Thyroid gland (tissue), 4 donors: ENCODE measurements around the gene PM20D1. TPM values are rescaled to one million over a fixed set of nuclear protein-coding genes. Genes with fewer than 3 reads are reported as not detected.
A peak's percentile ranks its signal among the peaks of the same experiment; 100 is the strongest.

Experiments
- DNase-seq, 2 donors: peaks; one replicate each; pipeline ENCODE4 v3.0.0-alpha.2; 2019
- H3K27ac ChIP-seq, 3 donors: fragments of 200-600 bp; sonication (generic); 1 replicate in 2 of 3; 2 replicates in 1 of 3; pipeline ENCODE4 v1.5.1; 2016 to 2019; ENCODE audit warnings: mild to moderate bottlenecking in 1 of 3, moderate library complexity in 1 of 3
- H3K27me3 ChIP-seq: fragments of 200-600 bp; sonication (generic); one replicate; pipeline ENCODE4 v1.5.1; 2019
- H3K36me3 ChIP-seq, 2 donors: fragments of 200-600 bp; sonication (generic); one replicate each; pipeline ENCODE4 v1.5.1; 2016 to 2019
- H3K4me1 ChIP-seq, 2 donors: fragments of 200-600 bp; sonication (generic); one replicate each; pipeline ENCODE4 v1.5.1; 2017 to 2019
- H3K4me3 ChIP-seq, 3 donors: fragments of 200-600 bp; sonication (generic); replicated peaks in 1 of 3; 1 replicate in 2 of 3; 2 replicates in 1 of 3; pipeline ENCODE4 v1.5.1; 2016; ENCODE audit warnings: mild to moderate bottlenecking in 1 of 3
- H3K9me3 ChIP-seq: fragments of 200-600 bp; sonication (generic); one replicate; pipeline ENCODE4 v1.5.1; 2017
- POLR2A ChIP-seq, 2 donors: fragments of 450-650 bp; IDR thresholded peaks; one replicate each; pipeline ENCODE4 v1.6.1; 2017; ENCODE audit warnings: antibody characterized with exemption in 2 of 2, mild to moderate bottlenecking in 2 of 2, moderate library complexity in 1 of 2
- WGBS, 2 donors: methylation state at CpG; one replicate each; pipeline ENCODE4 v1.1.5; 2017; 5-methylcytosine and 5-hydroxymethylcytosine counted together
- intact Hi-C: fragments of 100-400 bp; cut with DNase I; formaldehyde crosslinking; loops from one replicate; pipeline ENCODE4 v1.15.1; 2023
- total RNA-seq, 4 donors: library from RNA; depleted of rRNA; stranded (reverse); fragments of >200 nt; gene quantifications; one replicate each; pipeline ENCODE4 v1.2.3, GENCODE V29; 2016
- TF ChIP-seq, protein P1 (sequence below), 6 experiments: fragments of 200-600 bp in 3 of 6; fragments of 450-650 bp in 3 of 6; sonication (generic) in 3 of 6; IDR thresholded peaks; one replicate each; pipeline ENCODE4 v1.5.1; 2016 to 2019; ENCODE audit warnings: antibody characterized with exemption in 6 of 6, mild to moderate bottlenecking in 2 of 6, inconsistent platforms in 1 of 6, moderate library complexity in 1 of 6

Gene PM20D1
- total RNA-seq, 4 donors from 2014 or later, result 0.50 to 0.81 (median 0.68) TPM

DNA sequence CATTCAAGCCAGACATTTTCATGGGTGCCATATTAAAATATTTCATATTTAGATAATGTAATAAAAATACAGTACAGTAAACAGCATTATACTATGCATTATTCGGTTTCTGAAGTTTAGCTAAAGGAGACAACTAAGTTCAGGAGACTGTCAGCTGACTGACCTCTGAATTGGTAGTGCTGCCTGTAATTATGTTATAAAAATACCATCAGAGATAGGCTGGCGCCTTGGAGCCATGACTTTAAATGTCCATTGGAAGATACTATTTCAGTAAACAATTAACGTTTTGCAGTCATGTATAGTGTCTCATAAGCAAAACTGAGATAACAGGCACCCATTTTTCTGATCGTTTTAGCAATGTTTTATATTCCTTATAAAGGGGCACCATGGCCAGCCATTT lies 63.3 kb downstream of the PM20D1 start:
- DNase-seq, result no peak
- WGBS, 2 donors, result 69% methylated on average over 4 of the region's 4 CpGs

DNA sequence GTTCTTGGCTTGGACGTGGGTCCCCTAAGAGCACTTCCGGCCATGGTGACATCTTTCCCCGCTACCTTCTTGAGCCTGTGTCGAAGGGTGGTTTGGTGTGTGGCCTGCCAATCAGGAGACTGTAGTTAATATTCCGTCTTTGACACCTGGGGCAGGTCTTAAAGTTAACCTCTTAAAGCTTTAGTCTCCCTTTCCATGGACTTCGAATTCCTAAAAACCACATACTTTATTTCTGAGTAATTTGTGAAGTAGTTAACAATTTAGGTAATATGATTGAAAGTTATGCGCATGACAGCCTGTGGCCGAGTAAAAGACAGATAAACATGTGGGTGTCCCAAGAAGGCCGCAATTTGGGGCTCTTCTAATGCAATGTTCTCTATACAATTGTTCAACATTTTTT lies 64.5 kb downstream of the PM20D1 start:
- no peaks in the 10 kb centered on the region for H3K9me3 ChIP-seq
- H3K27me3 ChIP-seq, result no peaks in the 10 kb centered on the region
- peaks cover 0 to 4% of the 10 kb centered on the region in 2 donors for H3K36me3 ChIP-seq
- 95% methylated on average over 9 of the region's 9 CpGs for WGBS, 2 donors
- peak overlapping the region in 2 of 3 donors; percentile 49 to 84 for H3K27ac ChIP-seq
- no peak overlapping the region for H3K4me3 ChIP-seq
- intact Hi-C loops, result no loop called here
- peaks cover 24 to 28% of the 10 kb centered on the region in 2 donors for H3K4me1 ChIP-seq
- no peak for DNase-seq
- TF ChIP-seq, protein P1, sequence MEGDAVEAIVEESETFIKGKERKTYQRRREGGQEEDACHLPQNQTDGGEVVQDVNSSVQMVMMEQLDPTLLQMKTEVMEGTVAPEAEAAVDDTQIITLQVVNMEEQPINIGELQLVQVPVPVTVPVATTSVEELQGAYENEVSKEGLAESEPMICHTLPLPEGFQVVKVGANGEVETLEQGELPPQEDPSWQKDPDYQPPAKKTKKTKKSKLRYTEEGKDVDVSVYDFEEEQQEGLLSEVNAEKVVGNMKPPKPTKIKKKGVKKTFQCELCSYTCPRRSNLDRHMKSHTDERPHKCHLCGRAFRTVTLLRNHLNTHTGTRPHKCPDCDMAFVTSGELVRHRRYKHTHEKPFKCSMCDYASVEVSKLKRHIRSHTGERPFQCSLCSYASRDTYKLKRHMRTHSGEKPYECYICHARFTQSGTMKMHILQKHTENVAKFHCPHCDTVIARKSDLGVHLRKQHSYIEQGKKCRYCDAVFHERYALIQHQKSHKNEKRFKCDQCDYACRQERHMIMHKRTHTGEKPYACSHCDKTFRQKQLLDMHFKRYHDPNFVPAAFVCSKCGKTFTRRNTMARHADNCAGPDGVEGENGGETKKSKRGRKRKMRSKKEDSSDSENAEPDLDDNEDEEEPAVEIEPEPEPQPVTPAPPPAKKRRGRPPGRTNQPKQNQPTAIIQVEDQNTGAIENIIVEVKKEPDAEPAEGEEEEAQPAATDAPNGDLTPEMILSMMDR (IDR thresholded peaks at IDR 0.05), result no peak
- no peak for TF ChIP-seq POLR2A (IDR thresholded peaks at IDR 0.05)

More for the DNA sequence above, 63.3 kb downstream of the PM20D1 start:
- Histone ChIP-seq H3K36me3 (peaks cover 0 to 12% of the 10 kb centered on the region in 2 donors), H3K4me3 (no peak overlapping the region), H3K4me1 (peaks cover 21 to 28% of the 10 kb centered on the region in 2 donors), H3K27ac (no peak overlapping the region), H3K9me3 (no peaks in the 10 kb centered on the region), H3K27me3 (no peaks in the 10 kb centered on the region)
- no peak for TF ChIP-seq POLR2A (IDR thresholded peaks at IDR 0.05)
- TF ChIP-seq, protein P1 (IDR thresholded peaks at IDR 0.05), result no peak
- intact Hi-C loops, result no loop called here

DNA sequence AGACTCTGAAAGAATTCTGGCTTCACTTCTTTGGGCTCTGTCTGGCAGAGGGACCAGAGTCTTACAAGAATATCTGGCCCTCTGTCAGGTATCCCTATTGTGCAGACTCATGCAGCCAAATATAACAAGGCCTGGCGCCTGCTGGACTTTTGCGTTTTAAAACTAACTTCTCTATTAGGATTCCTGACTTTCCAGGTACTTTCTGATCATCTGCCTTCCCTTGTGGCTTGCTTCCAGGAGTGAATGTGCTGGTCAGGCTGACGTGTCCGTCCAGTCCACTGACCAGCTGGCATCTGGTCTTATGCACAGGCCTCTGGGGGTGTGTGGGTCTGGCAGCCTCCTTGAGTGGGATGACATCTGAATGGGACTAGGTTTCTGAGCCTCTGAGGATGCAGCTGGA lies 66.0 kb downstream of the PM20D1 start:
- intact Hi-C loops, result no loop called here
- Histone ChIP-seq H3K27me3 (no peaks in the 10 kb centered on the region), H3K9me3 (no peaks in the 10 kb centered on the region), H3K27ac (peak overlapping the region; percentile 84 to 98 (median 88)), H3K4me3 (no peak overlapping the region), H3K4me1 (peaks cover 24 to 28% of the 10 kb centered on the region in 2 donors), H3K36me3 (no peaks in the 10 kb centered on the region)
- peak; percentile 90 to 94 for DNase-seq
- TF ChIP-seq, protein P1 (IDR thresholded peaks at IDR 0.05), result no peak
- peak in 1 of 2 donors; percentile 47 for TF ChIP-seq POLR2A (IDR thresholded peaks at IDR 0.05)
- WGBS, 2 donors, result 30 to 51% methylated on average over 4 of the region's 4 CpGs

DNA sequence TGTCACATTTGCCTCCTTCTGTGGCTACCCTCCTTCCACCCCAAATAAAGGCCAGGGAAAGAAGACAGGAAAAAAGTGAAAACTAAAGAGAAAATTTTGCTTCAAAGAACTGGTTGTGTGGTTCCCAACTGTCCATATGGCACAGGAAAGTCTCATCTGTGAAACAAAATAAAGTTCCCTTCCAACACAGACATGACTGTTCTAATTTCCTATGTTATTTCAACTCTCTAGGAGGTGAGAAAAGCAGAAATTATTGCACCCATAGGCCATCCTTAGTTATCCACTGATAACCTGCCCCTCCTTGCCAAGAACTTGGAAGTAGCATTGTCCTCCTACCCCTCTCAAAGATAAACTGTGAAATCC lies 66.5 kb downstream of the PM20D1 start:
- H3K9me3 ChIP-seq, result no peaks in the 10 kb centered on the region
- TF ChIP-seq POLR2A (IDR thresholded peaks at IDR 0.05), result no peak
- TF ChIP-seq, protein P1 (IDR thresholded peaks at IDR 0.05), result no peak
- peaks cover 24 to 28% of the 10 kb centered on the region in 2 donors for H3K4me1 ChIP-seq
- H3K27ac ChIP-seq, result peak overlapping the region; percentile 84 to 98 (median 88)
- no peaks in the 10 kb centered on the region for H3K27me3 ChIP-seq
- H3K4me3 ChIP-seq, result no peak overlapping the region
- no peaks in the 10 kb centered on the region for H3K36me3 ChIP-seq
- intact Hi-C loops, result no loop called here
- DNase-seq, result no peak

DNA sequence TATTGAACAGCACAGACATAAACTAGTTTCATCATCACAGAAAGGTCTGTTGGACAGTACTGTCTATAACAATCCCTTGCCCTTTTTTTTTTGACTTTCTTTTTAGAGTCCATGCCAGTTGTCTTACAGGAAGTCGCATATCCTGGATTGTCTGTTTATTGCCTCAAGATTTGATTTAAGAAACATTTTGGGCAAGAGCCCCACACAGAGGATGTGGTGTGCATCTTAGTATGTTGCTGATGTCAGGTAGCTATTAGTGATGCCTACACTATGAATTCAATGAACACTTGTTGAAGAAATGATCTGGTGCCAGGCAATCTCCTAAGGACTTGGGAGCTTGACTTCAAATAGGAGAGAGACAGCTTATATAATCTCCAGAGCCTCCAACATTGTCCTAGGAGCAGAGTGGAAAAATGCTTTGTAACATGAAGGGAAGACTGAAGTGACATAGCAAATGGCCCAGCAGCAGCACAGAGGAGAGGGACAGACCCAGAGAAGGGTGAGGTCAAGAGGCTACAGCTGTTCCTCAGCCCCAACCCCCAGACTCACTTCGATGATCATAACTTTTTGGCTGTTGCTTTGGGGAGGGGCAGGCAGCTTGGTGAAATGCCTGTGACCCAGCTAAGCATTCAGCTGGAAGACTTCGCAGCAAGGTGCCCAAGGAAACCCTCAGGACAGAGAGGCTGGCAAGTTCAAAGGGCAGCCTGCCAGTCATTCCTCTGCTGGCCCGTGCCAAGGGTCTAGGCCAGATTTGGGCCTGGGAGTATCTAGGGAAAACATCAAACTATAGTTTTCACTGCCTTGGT lies 67.1 kb downstream of the PM20D1 start:
- no peaks in the 10 kb centered on the region for H3K36me3 ChIP-seq
- no peaks in the 10 kb centered on the region for H3K9me3 ChIP-seq
- TF ChIP-seq, protein P1 (IDR thresholded peaks at IDR 0.05), result no peak
- TF ChIP-seq POLR2A (IDR thresholded peaks at IDR 0.05), result peak in 1 of 2 donors; percentile 13
- peak overlapping the region; percentile 84 to 98 (median 88) for H3K27ac ChIP-seq
- H3K4me1 ChIP-seq, result peaks cover 24 to 28% of the 10 kb centered on the region in 2 donors
- no peaks in the 10 kb centered on the region for H3K27me3 ChIP-seq
- intact Hi-C loops, result no loop called here
- WGBS, 2 donors, result 42 to 48% methylated on average over 4 of the region's 4 CpGs
- no peak overlapping the region for H3K4me3 ChIP-seq
- peak; percentile 71 to 77 for DNase-seq
